Measurements from ENCODE around the gene CAMKMT. TPM values are rescaled to one million over a fixed set of nuclear protein-coding genes. Genes with fewer than 3 reads are reported as not detected.

Gene CAMKMT
- total RNA-seq, 1 experiment from 2014 or later, result 2.7 TPM

GRCh38 chr2:44719562-44719961 is 357.8 kb downstream of the CAMKMT start:
- intact Hi-C loops (cut with micrococcal nuclease), result no loop called here
- no peaks in the 10 kb centered on the region for H3K27me3 ChIP-seq (ENCODE audit: low read length)
- ChIA-PET POLR2A (ENCODE audit: unreplicated experiment) (no interaction called here), CTCF (no interaction called here)
- no peak overlapping the region for H3K4me2 ChIP-seq (ENCODE audit: low read length)
- no peaks in the 10 kb centered on the region for H3K36me3 ChIP-seq (ENCODE audit: low read depth, low read length)
- H3F3A ChIP-seq (ENCODE audit: low read length, unreplicated experiment), result no peaks in the 10 kb centered on the region
- H3K79me2 ChIP-seq (ENCODE audit: low read length), result no peaks in the 10 kb centered on the region
- H3K4me1 ChIP-seq (ENCODE audit: insufficient read depth, low read length), result no peaks in the 10 kb centered on the region
- H3K9me3 ChIP-seq (ENCODE audit: low read length), result no peaks in the 10 kb centered on the region
- H3K27ac ChIP-seq (ENCODE audit: low read length), result no peak overlapping the region
- no peak for TF ChIP-seq EZH2phosphoT487 (IDR thresholded peaks at IDR 0.05; ENCODE audit: borderline replicate concordance, low read length)
- TF ChIP-seq, protein P1, sequence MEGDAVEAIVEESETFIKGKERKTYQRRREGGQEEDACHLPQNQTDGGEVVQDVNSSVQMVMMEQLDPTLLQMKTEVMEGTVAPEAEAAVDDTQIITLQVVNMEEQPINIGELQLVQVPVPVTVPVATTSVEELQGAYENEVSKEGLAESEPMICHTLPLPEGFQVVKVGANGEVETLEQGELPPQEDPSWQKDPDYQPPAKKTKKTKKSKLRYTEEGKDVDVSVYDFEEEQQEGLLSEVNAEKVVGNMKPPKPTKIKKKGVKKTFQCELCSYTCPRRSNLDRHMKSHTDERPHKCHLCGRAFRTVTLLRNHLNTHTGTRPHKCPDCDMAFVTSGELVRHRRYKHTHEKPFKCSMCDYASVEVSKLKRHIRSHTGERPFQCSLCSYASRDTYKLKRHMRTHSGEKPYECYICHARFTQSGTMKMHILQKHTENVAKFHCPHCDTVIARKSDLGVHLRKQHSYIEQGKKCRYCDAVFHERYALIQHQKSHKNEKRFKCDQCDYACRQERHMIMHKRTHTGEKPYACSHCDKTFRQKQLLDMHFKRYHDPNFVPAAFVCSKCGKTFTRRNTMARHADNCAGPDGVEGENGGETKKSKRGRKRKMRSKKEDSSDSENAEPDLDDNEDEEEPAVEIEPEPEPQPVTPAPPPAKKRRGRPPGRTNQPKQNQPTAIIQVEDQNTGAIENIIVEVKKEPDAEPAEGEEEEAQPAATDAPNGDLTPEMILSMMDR (conservative IDR thresholded peaks at IDR 0.05; ENCODE audit: low read depth, low read length), result no peak
- TF ChIP-seq EZH2 (IDR thresholded peaks at IDR 0.05; ENCODE audit: low read length, unreplicated experiment), result no peak
- ATAC-seq (no peak), DNase-seq (no peak)
- H3K4me3 ChIP-seq (ENCODE audit: low read length), result no peak overlapping the region
- no peak overlapping the region for H2AFZ ChIP-seq (ENCODE audit: low read length)
- BruUV-seq (replicated peaks), result no TSS peak
- H3K9ac ChIP-seq (ENCODE audit: low read length), result no peak overlapping the region
- H3K9me2 ChIP-seq (replicated peaks; ENCODE audit: low read length), result no peaks in the 10 kb centered on the region
- no peaks in the 10 kb centered on the region for H4K20me1 ChIP-seq (ENCODE audit: low read length)

GRCh38 chr2:44722026-44722625 is 360.4 kb downstream of the CAMKMT start:
- H2AFZ ChIP-seq (ENCODE audit: low read length), result no peak overlapping the region
- no peaks in the 10 kb centered on the region for H3F3A ChIP-seq (ENCODE audit: low read length, unreplicated experiment)
- no peaks in the 10 kb centered on the region for H3K9me3 ChIP-seq (ENCODE audit: low read length)
- ChIA-PET CTCF (no interaction called here), POLR2A (ENCODE audit: unreplicated experiment) (no interaction called here)
- no peaks in the 10 kb centered on the region for H3K27me3 ChIP-seq (ENCODE audit: low read length)
- intact Hi-C loops (cut with micrococcal nuclease), result no loop called here
- no peaks in the 10 kb centered on the region for H3K9me2 ChIP-seq (replicated peaks; ENCODE audit: low read length)
- H3K79me2 ChIP-seq (ENCODE audit: low read length), result no peaks in the 10 kb centered on the region
- no peaks in the 10 kb centered on the region for H3K4me1 ChIP-seq (ENCODE audit: insufficient read depth, low read length)
- H3K36me3 ChIP-seq (ENCODE audit: low read depth, low read length), result no peaks in the 10 kb centered on the region
- TF ChIP-seq, protein P1 (conservative IDR thresholded peaks at IDR 0.05; ENCODE audit: low read depth, low read length), result no peak
- no peak for TF ChIP-seq EZH2 (IDR thresholded peaks at IDR 0.05; ENCODE audit: low read length, unreplicated experiment)
- TF ChIP-seq EZH2phosphoT487 (IDR thresholded peaks at IDR 0.05; ENCODE audit: borderline replicate concordance, low read length), result no peak
- no peak overlapping the region for H3K27ac ChIP-seq (ENCODE audit: low read length)
- H3K4me2 ChIP-seq (ENCODE audit: low read length), result no peak overlapping the region
- BruUV-seq (replicated peaks), result no TSS peak
- no peak overlapping the region for H3K9ac ChIP-seq (ENCODE audit: low read length)
- ATAC-seq (no peak), DNase-seq (no peak)
- H4K20me1 ChIP-seq (ENCODE audit: low read length), result no peaks in the 10 kb centered on the region
- no peak overlapping the region for H3K4me3 ChIP-seq (ENCODE audit: low read length)

- Histone ChIP-seq H2AFZ (ENCODE audit: low read length) (no peak overlapping the region), H3K9ac (ENCODE audit: low read length) (no peak overlapping the region), H3F3A (ENCODE audit: low read length, unreplicated experiment) (no peaks in the 10 kb centered on the region), H3K27ac (ENCODE audit: low read length) (no peak overlapping the region), H3K4me1 (ENCODE audit: insufficient read depth, low read length) (no peaks in the 10 kb centered on the region), H3K27me3 (ENCODE audit: low read length) (no peaks in the 10 kb centered on the region), H3K4me2 (ENCODE audit: low read length) (no peak overlapping the region), H3K9me2 (replicated peaks; ENCODE audit: low read length) (no peaks in the 10 kb centered on the region), H4K20me1 (ENCODE audit: low read length) (no peaks in the 10 kb centered on the region), H3K9me3 (ENCODE audit: low read length) (no peaks in the 10 kb centered on the region), H3K36me3 (ENCODE audit: low read depth, low read length) (no peaks in the 10 kb centered on the region), H3K79me2 (ENCODE audit: low read length) (no peaks in the 10 kb centered on the region), H3K4me3 (ENCODE audit: low read length) (no peak overlapping the region)
- no peak for ATAC-seq
- no TSS peak for BruUV-seq (replicated peaks)
- TF ChIP-seq EZH2 (IDR thresholded peaks at IDR 0.05; ENCODE audit: low read length, unreplicated experiment) (no peak), EZH2phosphoT487 (IDR thresholded peaks at IDR 0.05; ENCODE audit: borderline replicate concordance, low read length) (no peak)
- TF ChIP-seq, protein P1 (conservative IDR thresholded peaks at IDR 0.05; ENCODE audit: low read depth, low read length), result no peak
- no peak for DNase-seq
- CTCF ChIA-PET, result no interaction called here
- intact Hi-C loops (cut with micrococcal nuclease), result no loop called here
- POLR2A ChIA-PET (ENCODE audit: unreplicated experiment), result no interaction called here
Observed at GRCh38 chr2:44723921-44724320, 362.2 kb downstream of the CAMKMT start.

Data from PC-3 (cell line).